ENCODE data around the gene CACUL1. TPM values are rescaled to one million over a fixed set of nuclear protein-coding genes. Genes with fewer than 3 reads are reported as not detected.
A peak's percentile ranks its signal among the peaks of the same experiment; 100 is the strongest.

The CACUL1 gene
- total and polyA plus RNA-seq, 2 of the 13 experiments (the other 11 are each of a cell fraction or from before 2014, with no cell fraction given), result 14.2 to 31.0 TPM

- TF ChIP-seq BCL3 (CRISPR knock-in tag; IDR thresholded peaks at IDR 0.05), result 0 out of 2 replicates have a peak, but pooled peaks have one; percentile 26
- TF ChIP-seq CCDC6 (CRISPR knock-in tag; IDR thresholded peaks at IDR 0.05), result no peak
- TF ChIP-seq BCL6 (CRISPR knock-in tag; IDR thresholded peaks at IDR 0.05), result peak; percentile 17; the same call in 1 of the 2 replicates
- TF ChIP-seq ZMYM2 (CRISPR knock-in tag; IDR thresholded peaks at IDR 0.05), result no peak
- TF ChIP-seq TMF1 (CRISPR knock-in tag; IDR thresholded peaks at IDR 0.05; ENCODE audit: low read depth), result 0 out of 2 replicates have a peak, but pooled peaks have one; percentile 17
- TF ChIP-seq TCF12 (IDR thresholded peaks at IDR 0.05), result no peak
- TF ChIP-seq TCF12 (CRISPR knock-in tag; IDR thresholded peaks at IDR 0.05), result no peak
- no peak; the same call in 1 of the 2 replicates for TF ChIP-seq ZZZ3 (CRISPR knock-in tag; IDR thresholded peaks at IDR 0.05; ENCODE audit: borderline replicate concordance)
- TF ChIP-seq ZFP91 (CRISPR knock-in tag; IDR thresholded peaks at IDR 0.05; ENCODE audit: borderline replicate concordance), result peak; percentile 83
- TF ChIP-seq MED8 (CRISPR knock-in tag; IDR thresholded peaks at IDR 0.05; ENCODE audit: insufficient replicate concordance), result peak; percentile 73
- TF ChIP-seq MAX (IDR thresholded peaks at IDR 0.05), result peak; percentile 92
- peak; percentile 46 for TF ChIP-seq HNRNPLL (IDR thresholded peaks at IDR 0.05; ENCODE audit: low read depth, low read length, poor library complexity, severe bottlenecking)
- TF ChIP-seq ZMYM4 (CRISPR knock-in tag; IDR thresholded peaks at IDR 0.05), result peak; percentile 95
- TF ChIP-seq RAD21 (CRISPR knock-in tag; IDR thresholded peaks at IDR 0.05), result no peak
- TF ChIP-seq ZBTB7B (CRISPR knock-in tag; IDR thresholded peaks at IDR 0.05), result peak; percentile 88
- TF ChIP-seq HNF1B (CRISPR knock-in tag; IDR thresholded peaks at IDR 0.05), result peak; percentile 78
- peak; percentile 35; the same call in 1 of the 2 replicates for TF ChIP-seq MED13 (CRISPR knock-in tag; IDR thresholded peaks at IDR 0.05)
- no peak for TF ChIP-seq MTF2 (CRISPR knock-in tag; IDR thresholded peaks at IDR 0.05; ENCODE audit: borderline replicate concordance)
- TF ChIP-seq BORCS8-MEF2B (CRISPR knock-in tag; IDR thresholded peaks at IDR 0.05), result peak; percentile 84
- no peak for TF ChIP-seq ZNF234 (CRISPR knock-in tag; conservative IDR thresholded peaks at IDR 0.05)
- TF ChIP-seq ZGPAT (CRISPR knock-in tag; IDR thresholded peaks at IDR 0.05), result peak; percentile 81
- no peak for TF ChIP-seq NR2F6 (IDR thresholded peaks at IDR 0.05)
- peak; percentile 28; the same call in 1 of the 2 replicates for TF ChIP-seq NR2F6 (CRISPR knock-in tag; IDR thresholded peaks at IDR 0.05)
- TF ChIP-seq MAF1 (CRISPR knock-in tag; IDR thresholded peaks at IDR 0.05; ENCODE audit: borderline replicate concordance), result no peak; the same call in 1 of the 2 replicates
- 0 out of 2 replicates have a peak, but pooled peaks have one; percentile 33 for TF ChIP-seq HOXD1 (CRISPR knock-in tag; IDR thresholded peaks at IDR 0.05)
Measured at GRCh38 chr10:118754556-118755423, at the start of gene CACUL1 (continued).

Data from HepG2 (cell line).